Smooth muscle cell (in vitro differentiated cells): ENCODE measurements around the gene BNIP3. TPM values are rescaled to one million over a fixed set of nuclear protein-coding genes. Genes with fewer than 3 reads are reported as not detected.

ENCODE experiments used
- DNase-seq: peaks from one replicate; lab custom pipeline; 2025; ENCODE audit not compliant: unreplicated experiment; lab: John Stamatoyannopoulos, UW
- H2AFZ ChIP-seq: fragments of 200-600 bp; sonication (generic); 2 replicates; pipeline ENCODE4 v1.6.0; 2016; ENCODE audit warnings: antibody characterized with exemption, low read depth, mild to moderate bottlenecking
- H3F3A ChIP-seq: fragments of 200-600 bp; sonication (generic); 2 replicates; pipeline ENCODE4 v1.6.0; 2017; ENCODE audit warnings: antibody characterized with exemption, low read depth
- H3K27ac ChIP-seq: fragments of 200-600 bp; sonication (generic); 2 replicates; pipeline ENCODE4 v1.5.1; 2016; ENCODE audit warnings: low read depth, mild to moderate bottlenecking
- H3K27me3 ChIP-seq: fragments of 200-600 bp; sonication (generic); 2 replicates; pipeline ENCODE4 v1.6.1; 2016; ENCODE audit warnings: low read depth, mild to moderate bottlenecking
- H3K36me3 ChIP-seq: fragments of 200-600 bp; sonication (generic); 2 replicates; pipeline ENCODE4 v1.5.1; 2016; ENCODE audit warnings: low read depth
- H3K4me1 ChIP-seq: fragments of 200-600 bp; sonication (generic); 2 replicates; pipeline ENCODE4 v1.5.1; 2016; ENCODE audit warnings: low read depth
- H3K4me2 ChIP-seq: fragments of 200-600 bp; sonication (generic); 2 replicates; pipeline ENCODE4 v1.6.0; 2016; ENCODE audit warnings: mild to moderate bottlenecking
- H3K4me3 ChIP-seq: fragments of 200-600 bp; sonication (generic); 2 replicates; pipeline ENCODE4 v1.5.1; 2016; ENCODE audit warnings: mild to moderate bottlenecking
- H3K79me2 ChIP-seq: fragments of 200-600 bp; sonication (generic); 2 replicates; pipeline ENCODE4 v1.6.0; 2016; ENCODE audit warnings: low read depth, mild to moderate bottlenecking
- H3K9ac ChIP-seq: fragments of 200-600 bp; sonication (generic); 2 replicates; pipeline ENCODE4 v1.6.0; 2016; ENCODE audit warnings: low read depth
- H3K9me3 ChIP-seq: fragments of 200-600 bp; sonication (generic); replicated peaks from 2 replicates; pipeline ENCODE4 v1.5.1; 2016; ENCODE audit warnings: low read depth
- H4K20me1 ChIP-seq: fragments of 200-600 bp; sonication (generic); 2 replicates; pipeline ENCODE4 v1.6.0; 2016; ENCODE audit warnings: low read depth
- WGBS: methylation state at CpG from one replicate; pipeline ENCODE4 v1.1.7; 2016; ENCODE audit warnings: low lambda C conversion rate; 5-methylcytosine and 5-hydroxymethylcytosine counted together
- polyA plus RNA-seq: library from polyadenylated mRNA; unstranded; fragments of >200 nt; fragmentation: Nextera tagmentation; extraction: Ambion mirVana; gene quantifications from 2 replicates; pipeline ENCODE4 v1.2.1, GENCODE V29; 2016
- total RNA-seq: library from RNA; depleted of rRNA; stranded (reverse); fragments of >200 nt; gene quantifications from 2 replicates; pipeline ENCODE4 v1.2.3, GENCODE V29; 2014
- TF ChIP-seq, protein P1 (sequence below): fragments of 200-600 bp; sonication (generic); IDR thresholded peaks from 2 replicates; pipeline ENCODE4 v1.5.1; 2017; ENCODE audit warnings: borderline replicate concordance, mild to moderate bottlenecking, antibody characterized with exemption; ENCODE audit not compliant: insufficient read depth, poor library complexity, severe bottlenecking

BNIP3 gene
- total and polyA plus RNA-seq, 2 experiments from 2014 or later, result 213 to 292 TPM

DNA sequence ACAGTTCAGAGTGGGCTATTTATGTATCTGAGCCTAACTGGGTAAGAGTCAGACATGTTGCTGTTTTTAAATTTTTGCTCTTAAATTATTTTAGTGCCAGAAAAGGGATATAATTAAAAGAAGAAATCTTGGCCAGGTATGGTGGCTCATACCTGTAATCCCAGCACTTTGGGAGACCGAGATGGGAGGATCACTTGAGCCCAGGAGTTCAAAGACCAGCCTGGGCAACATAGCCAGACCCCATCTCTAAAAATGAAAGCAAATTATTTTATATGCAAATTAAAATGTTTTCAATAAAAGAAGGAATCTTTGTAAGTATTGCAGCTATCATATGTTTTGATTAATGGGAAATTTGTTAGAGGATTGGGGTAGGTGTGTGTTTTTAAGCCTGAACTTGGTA, 39.3 kb downstream of the BNIP3 start:
- H3K4me3 ChIP-seq, result no peak overlapping the region
- no peaks in the 10 kb centered on the region for H3K27me3 ChIP-seq
- no peaks in the 10 kb centered on the region for H3K9me3 ChIP-seq
- TF ChIP-seq, protein P1, sequence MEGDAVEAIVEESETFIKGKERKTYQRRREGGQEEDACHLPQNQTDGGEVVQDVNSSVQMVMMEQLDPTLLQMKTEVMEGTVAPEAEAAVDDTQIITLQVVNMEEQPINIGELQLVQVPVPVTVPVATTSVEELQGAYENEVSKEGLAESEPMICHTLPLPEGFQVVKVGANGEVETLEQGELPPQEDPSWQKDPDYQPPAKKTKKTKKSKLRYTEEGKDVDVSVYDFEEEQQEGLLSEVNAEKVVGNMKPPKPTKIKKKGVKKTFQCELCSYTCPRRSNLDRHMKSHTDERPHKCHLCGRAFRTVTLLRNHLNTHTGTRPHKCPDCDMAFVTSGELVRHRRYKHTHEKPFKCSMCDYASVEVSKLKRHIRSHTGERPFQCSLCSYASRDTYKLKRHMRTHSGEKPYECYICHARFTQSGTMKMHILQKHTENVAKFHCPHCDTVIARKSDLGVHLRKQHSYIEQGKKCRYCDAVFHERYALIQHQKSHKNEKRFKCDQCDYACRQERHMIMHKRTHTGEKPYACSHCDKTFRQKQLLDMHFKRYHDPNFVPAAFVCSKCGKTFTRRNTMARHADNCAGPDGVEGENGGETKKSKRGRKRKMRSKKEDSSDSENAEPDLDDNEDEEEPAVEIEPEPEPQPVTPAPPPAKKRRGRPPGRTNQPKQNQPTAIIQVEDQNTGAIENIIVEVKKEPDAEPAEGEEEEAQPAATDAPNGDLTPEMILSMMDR, result no peak
- peaks cover 87% of the 10 kb centered on the region for H4K20me1 ChIP-seq
- 100% methylated on average over 1 of the region's 1 CpG for WGBS
- peaks cover 8% of the 10 kb centered on the region for H3F3A ChIP-seq
- peaks cover 12% of the 10 kb centered on the region for H3K79me2 ChIP-seq
- no peak overlapping the region for H3K9ac ChIP-seq
- DNase-seq, result no peak
- H3K27ac ChIP-seq, result no peak overlapping the region
- H3K4me1 ChIP-seq, result no peaks in the 10 kb centered on the region
- peaks cover 1% of the 10 kb centered on the region for H3K36me3 ChIP-seq
- no peak overlapping the region for H3K4me2 ChIP-seq
- H2AFZ ChIP-seq, result no peak overlapping the region

DNA sequence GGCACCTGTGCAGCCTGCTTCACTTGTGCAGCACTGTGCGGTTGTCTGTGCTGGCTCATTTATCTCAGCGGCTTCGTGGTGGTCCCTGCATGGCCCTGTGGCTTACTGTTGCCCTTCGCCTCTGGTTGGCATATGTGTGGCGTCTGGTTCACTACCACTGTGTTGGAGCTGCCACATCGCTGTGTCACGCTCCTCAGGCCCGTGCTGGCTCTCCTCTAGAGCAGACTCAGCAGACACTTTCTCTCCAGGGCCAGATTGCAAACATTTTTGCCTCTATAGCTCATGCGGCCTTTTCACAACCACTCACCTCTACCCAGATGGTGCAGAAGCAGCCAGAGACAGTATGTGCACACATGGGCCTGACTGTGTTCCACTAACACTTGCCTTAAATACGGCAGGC, 43.0 kb downstream of the BNIP3 start:
- Histone ChIP-seq H4K20me1 (peaks cover 89% of the 10 kb centered on the region), H3K36me3 (no peaks in the 10 kb centered on the region), H3K4me1 (no peaks in the 10 kb centered on the region), H3K27ac (no peak overlapping the region), H3K9ac (no peak overlapping the region), H3K27me3 (no peaks in the 10 kb centered on the region), H3K4me2 (no peak overlapping the region), H3K4me3 (no peak overlapping the region), H3K79me2 (peaks cover 20% of the 10 kb centered on the region), H3F3A (peaks cover under 1% of the 10 kb centered on the region), H3K9me3 (no peaks in the 10 kb centered on the region), H2AFZ (no peak overlapping the region)
- WGBS, result 95% methylated on average over 10 of the region's 10 CpGs
- TF ChIP-seq, protein P1, result no peak
- no peak for DNase-seq

DNA sequence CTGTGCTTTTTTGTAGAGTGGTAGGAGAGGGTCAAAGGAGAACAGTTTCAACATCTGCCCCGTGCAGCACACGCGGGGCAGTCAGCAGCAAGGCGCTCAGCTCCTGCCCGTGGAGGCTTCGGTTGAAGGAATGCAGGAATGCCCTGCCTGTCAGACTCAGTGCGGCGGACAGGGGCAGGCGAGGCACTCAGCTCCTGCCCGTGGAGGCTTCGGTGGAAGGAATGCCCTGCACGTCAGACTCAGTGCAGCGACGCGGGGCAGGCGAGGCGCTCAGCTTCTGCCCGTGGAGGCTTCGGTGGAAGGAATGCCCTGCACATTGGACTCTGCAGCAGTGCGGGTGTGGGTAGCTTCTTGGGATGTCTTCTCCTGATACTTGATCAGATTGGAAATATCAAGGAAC, 43.9 kb downstream of the BNIP3 start:
- Histone ChIP-seq H3F3A (no peaks in the 10 kb centered on the region), H4K20me1 (peaks cover 89% of the 10 kb centered on the region), H3K36me3 (no peaks in the 10 kb centered on the region), H3K27me3 (no peaks in the 10 kb centered on the region), H3K4me1 (no peaks in the 10 kb centered on the region), H3K9me3 (no peaks in the 10 kb centered on the region), H3K27ac (no peak overlapping the region), H3K79me2 (peaks cover 28% of the 10 kb centered on the region), H3K4me2 (no peak overlapping the region), H2AFZ (no peak overlapping the region), H3K4me3 (no peak overlapping the region), H3K9ac (no peak overlapping the region)
- no peak for DNase-seq
- TF ChIP-seq, protein P1, result no peak
- 94% methylated on average over 20 of the region's 20 CpGs for WGBS

DNA sequence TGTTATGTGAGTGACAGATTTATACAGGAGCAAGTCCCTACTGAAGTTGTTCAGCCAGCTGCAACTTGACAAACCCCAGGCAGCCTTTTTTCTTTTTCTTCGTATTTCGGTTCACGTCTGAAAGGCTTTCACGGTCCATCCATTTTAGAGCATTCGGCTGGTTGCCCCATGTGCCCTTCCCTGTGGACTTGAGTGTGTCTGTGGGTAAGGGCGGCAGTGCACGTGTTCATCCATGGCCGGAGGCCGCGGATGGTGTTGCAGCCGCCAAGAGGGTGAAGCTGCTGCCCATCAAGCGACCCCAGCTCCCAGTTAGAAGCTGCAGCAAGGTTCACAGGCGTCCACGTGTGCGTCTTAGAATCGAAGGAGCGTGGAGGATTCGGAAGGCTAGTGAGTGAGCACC, 45.0 kb downstream of the BNIP3 start:
- H2AFZ ChIP-seq, result no peak overlapping the region
- H3K27me3 ChIP-seq, result no peaks in the 10 kb centered on the region
- peaks cover 38% of the 10 kb centered on the region for H3K79me2 ChIP-seq
- no peak overlapping the region for H3K4me3 ChIP-seq
- H4K20me1 ChIP-seq, result peaks cover 91% of the 10 kb centered on the region
- no peak for DNase-seq
- WGBS, result 89% methylated on average over 18 of the region's 18 CpGs
- H3K4me1 ChIP-seq, result no peaks in the 10 kb centered on the region
- TF ChIP-seq, protein P1, result no peak
- no peak overlapping the region for H3K9ac ChIP-seq
- no peaks in the 10 kb centered on the region for H3F3A ChIP-seq
- H3K4me2 ChIP-seq, result no peak overlapping the region
- H3K36me3 ChIP-seq, result no peaks in the 10 kb centered on the region
- no peaks in the 10 kb centered on the region for H3K9me3 ChIP-seq
- no peak overlapping the region for H3K27ac ChIP-seq
